IMR-90 (cell line): ENCODE measurements around the gene NTPCR. TPM values are rescaled to one million over a fixed set of nuclear protein-coding genes. Genes with fewer than 3 reads are reported as not detected.
A peak's percentile ranks its signal among the peaks of the same experiment; 100 is the strongest.

Source experiments
- ATAC-seq: fragments of 200-7000 bp; cut with Tn5 transposase; 2 replicates; pipeline ENCODE4 v1.9.1; 2020; ENCODE audit warnings: low read depth, mild to moderate bottlenecking, moderate library complexity
- BruUV-seq: library from RNA; stranded (reverse); fragments of 400-500 nt; replicated peaks from 2 replicates; lab custom pipeline; 2021; lab: Mats Ljungman, UMichigan
- CTCF ChIA-PET: fragments of 300-600 bp; formaldehyde crosslinking; extraction: SDS; loops from one replicate; lab custom pipeline; 2021; ENCODE audit warnings: antibody characterized with exemption; lab: Yijun Ruan, JAX
- POLR2A ChIA-PET: fragments of 300-600 bp; sonication (Branson Sonifier 250); formaldehyde crosslinking; loops from one replicate; lab custom pipeline; 2022; ENCODE audit warnings: antibody characterized with exemption; ENCODE audit not compliant: unreplicated experiment; lab: Charles Lee
- DNase-seq: peaks from one replicate; pipeline ENCODE4 v3.0.0; 2013
- H2AFZ ChIP-seq: replicated peaks from 2 replicates; pipeline ENCODE3; 2013; ENCODE audit warnings: low read length, mild to moderate bottlenecking; ENCODE audit not compliant: poor library complexity
- H2AK5ac ChIP-seq: 2 replicates; pipeline ENCODE4 v1.6.1; 2013; ENCODE audit warnings: low read depth, low read length, inconsistent platforms
- H2AK9ac ChIP-seq: replicated peaks from 2 replicates; pipeline ENCODE3; 2013; ENCODE audit warnings: mild to moderate bottlenecking, low read depth, low read length, moderate library complexity; ENCODE audit not compliant: poor library complexity
- H2BK120ac ChIP-seq: 2 replicates; pipeline ENCODE4 v1.6.1; 2013; ENCODE audit warnings: low read depth, low read length, inconsistent platforms
- H2BK15ac ChIP-seq: 3 replicates; pipeline ENCODE4 v1.6.1; 2013; ENCODE audit warnings: low read depth, low read length, inconsistent platforms
- H2BK20ac ChIP-seq: 2 replicates; pipeline ENCODE4 v1.6.1; 2013; ENCODE audit warnings: low read depth, mild to moderate bottlenecking, inconsistent platforms, low read length, moderate library complexity
- H2BK5ac ChIP-seq: 2 replicates; pipeline ENCODE4 v1.6.1; 2013; ENCODE audit warnings: mild to moderate bottlenecking, low read depth, low read length, inconsistent platforms; ENCODE audit not compliant: poor library complexity, severe bottlenecking
- H3K14ac ChIP-seq: replicated peaks from 2 replicates; pipeline ENCODE4 v1.6.1; 2013; ENCODE audit warnings: low read depth, low read length, inconsistent platforms
- H3K18ac ChIP-seq: 2 replicates; pipeline ENCODE4 v1.6.1; 2013; ENCODE audit warnings: low read depth, low read length, control low read depth
- H3K23ac ChIP-seq: 2 replicates; pipeline ENCODE4 v1.6.1; 2013; ENCODE audit warnings: low read depth, low read length, inconsistent platforms
- H3K27ac ChIP-seq: 2 replicates; pipeline ENCODE4 v1.5.1; 2013; ENCODE audit warnings: mild to moderate bottlenecking, control low read depth, low read length; ENCODE audit not compliant: insufficient read depth
- H3K27me3 ChIP-seq: 2 replicates; pipeline ENCODE4 v1.6.1; 2013; ENCODE audit warnings: low read length; ENCODE audit not compliant: control insufficient read depth, insufficient read depth
- H3K36me3 ChIP-seq: 2 replicates; pipeline ENCODE4 v1.6.1; 2013; ENCODE audit warnings: low read length, mixed read lengths; ENCODE audit not compliant: control insufficient read depth, insufficient read depth
- H3K4ac ChIP-seq: 2 replicates; pipeline ENCODE4 v1.6.1; 2013; ENCODE audit warnings: low read depth, low read length, inconsistent platforms
- H3K4me1 ChIP-seq: 2 replicates; pipeline ENCODE4 v1.6.1; 2013; ENCODE audit warnings: low read length, mixed read lengths; ENCODE audit not compliant: control insufficient read depth, insufficient read depth
- H3K4me2 ChIP-seq: 2 replicates; pipeline ENCODE4 v1.6.1; 2013; ENCODE audit warnings: low read depth, mild to moderate bottlenecking, control low read depth, low read length, moderate library complexity
- H3K4me3 ChIP-seq: 2 replicates; pipeline ENCODE4 v1.5.1; 2013; ENCODE audit warnings: low read depth, mild to moderate bottlenecking, control low read depth, low read length, moderate library complexity; ENCODE audit not compliant: insufficient read depth
- H3K56ac ChIP-seq: 2 replicates; pipeline ENCODE4 v1.6.1; 2013; ENCODE audit warnings: low read length, inconsistent platforms; ENCODE audit not compliant: insufficient read depth; ENCODE audit errors: extremely low read depth
- H3K79me1 ChIP-seq, 2 experiments: 2 replicates each; pipeline ENCODE4 v1.6.1; 2013; ENCODE audit warnings: low read length in 2 of 2, inconsistent platforms in 1 of 2, low read depth in 1 of 2
- H3K9ac ChIP-seq: 2 replicates; pipeline ENCODE4 v1.6.1; 2013; ENCODE audit warnings: low read depth, low read length, control low read depth
- H3K9me1 ChIP-seq: 2 replicates; pipeline ENCODE4 v1.6.1; 2013; ENCODE audit warnings: low read length, inconsistent platforms; ENCODE audit not compliant: insufficient read depth
- H3K9me3 ChIP-seq: 2 replicates; pipeline ENCODE4 v1.6.1; 2013; ENCODE audit warnings: low read length; ENCODE audit not compliant: control insufficient read depth, insufficient read depth
- H4K20me1 ChIP-seq: 2 replicates; pipeline ENCODE4 v1.6.1; 2013; ENCODE audit warnings: low read length, inconsistent platforms; ENCODE audit not compliant: insufficient read depth
- H4K5ac ChIP-seq: 2 replicates; pipeline ENCODE4 v1.6.1; 2013; ENCODE audit warnings: mild to moderate bottlenecking, low read depth, low read length, control low read depth
- H4K8ac ChIP-seq, 2 experiments: 2 replicates each; pipeline ENCODE4 v1.6.1; 2013; ENCODE audit warnings: low read depth in 2 of 2, low read length in 2 of 2, control low read depth in 1 of 2, inconsistent platforms in 1 of 2
- H4K91ac ChIP-seq: 2 replicates; pipeline ENCODE4 v1.6.1; 2013; ENCODE audit warnings: low read depth, low read length, inconsistent platforms; ENCODE audit not compliant: insufficient read depth
- BHLHE40 ChIP-seq: fragments of 150-350 bp; IDR thresholded peaks from 2 replicates; pipeline ENCODE4 v1.6.1; 2016; ENCODE audit warnings: mild to moderate bottlenecking, low read depth, low read length
- CHD1 ChIP-seq: IDR thresholded peaks from 2 replicates; pipeline ENCODE4 v1.6.1; 2012; ENCODE audit warnings: low read depth, low read length, improper control_type of control experiment
- ELK1 ChIP-seq: fragments of 150-350 bp; IDR thresholded peaks from 2 replicates; pipeline ENCODE4 v1.6.1; 2016; ENCODE audit warnings: low read depth, mild to moderate bottlenecking, low read length, moderate library complexity, borderline replicate concordance
- RCOR1 ChIP-seq: IDR thresholded peaks from 2 replicates; pipeline ENCODE4 v1.6.1; 2012; ENCODE audit warnings: mild to moderate bottlenecking, low read length, improper control_type of control experiment; ENCODE audit not compliant: insufficient replicate concordance
- RFX5 ChIP-seq: IDR thresholded peaks from 2 replicates; pipeline ENCODE4 v1.8.0; 2012; ENCODE audit warnings: low read depth, mild to moderate bottlenecking, low read length, moderate library complexity
- WGBS, 2 experiments: methylation state at CpG; one replicate each; pipeline versions ENCODE4 v1.1.5 to v1.1.7; 2013; ENCODE audit warnings: missing lambda C conversion rate in 2 of 2; ENCODE audit not compliant: insufficient read length in 1 of 2; ENCODE audit errors: extremely low coverage in 2 of 2; 5-methylcytosine and 5-hydroxymethylcytosine counted together
- dilution Hi-C: fragments of 300-500 bp; cut with HindIII; formaldehyde crosslinking; loops from one replicate; pipeline ENCODE4 v1.14.3; 2018; ENCODE audit warnings: low sequenced_read_pairs; ENCODE audit not compliant: unreplicated experiment
- in situ Hi-C: fragments of 300-500 bp; cut with MboI; formaldehyde crosslinking; loops from 3 replicates; pipeline ENCODE4 v1.14.3; 2019; ENCODE audit warnings: low sequenced_read_pairs, inconsistent platforms, mixed read lengths
- intact Hi-C: fragments of 100-400 bp; cut with micrococcal nuclease; formaldehyde crosslinking; loops from 2 replicates; pipeline ENCODE4 v1.10.0; 2022
- polyA plus RNA-seq, 3 experiments: library from polyadenylated mRNA; depleted of rRNA; stranded (reverse); fragments of >200 nt; gene quantifications; 2 replicates each; pipeline ENCODE4 v1.2.3, GENCODE V29; 2012; ENCODE audit warnings: low replicate concordance in 1 of 3
- total RNA-seq: library from RNA; depleted of rRNA; stranded (reverse); fragments of >200 nt; gene quantifications from 2 replicates; pipeline ENCODE4 v1.2.3, GENCODE V29; 2012
- TF ChIP-seq, protein P1 (sequence below): fragments of 150-350 bp; IDR thresholded peaks from 2 replicates; pipeline ENCODE4 v1.6.1; 2017; ENCODE audit warnings: mild to moderate bottlenecking, antibody characterized with exemption, low read length, low read depth

Gene NTPCR
- total and polyA plus RNA-seq, 2 of the 4 experiments (the other 2 are of a cell fraction), result 13.3 to 16.5 TPM

DNA sequence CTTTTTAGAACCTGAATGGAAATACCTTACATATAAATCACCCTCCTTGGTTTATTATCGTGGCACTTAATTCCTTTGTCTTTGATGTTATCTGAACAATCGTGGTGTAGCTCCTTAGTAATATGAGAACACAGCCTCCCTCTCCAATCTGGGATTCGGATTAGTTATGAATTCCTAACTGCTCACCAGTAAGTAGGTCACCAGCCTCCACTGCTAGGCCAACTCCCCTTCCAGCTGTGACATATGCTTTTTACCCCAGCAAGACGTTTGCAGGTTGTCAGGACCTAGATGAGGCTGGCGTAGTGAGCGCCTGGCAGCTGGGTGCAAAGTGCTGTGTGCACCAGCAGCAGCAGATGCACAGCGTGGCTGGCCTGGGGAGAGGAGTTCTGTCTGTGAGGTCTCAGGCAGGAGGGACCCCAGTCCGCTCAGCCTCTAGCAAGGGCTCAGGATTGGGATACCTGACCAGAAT, 38.2 kb downstream of the NTPCR start:
- Histone ChIP-seq H3K27me3 (no peaks in the 10 kb centered on the region), H2AK9ac (peak overlapping the region; percentile 85), H3K9ac (no peak overlapping the region), H3K56ac (no peak overlapping the region), H2AK5ac (peak overlapping the region; percentile 13), H3K36me3 (peaks cover 17% of the 10 kb centered on the region; the same call in 1 of the 2 replicates), H3K4ac (no peak overlapping the region), H2BK120ac (no peak overlapping the region), H2AFZ (peak overlapping the region; percentile 34), H4K91ac (no peak overlapping the region), H3K4me2 (no peak overlapping the region), H4K5ac (no peak overlapping the region), H2BK20ac (no peak overlapping the region), H3K9me1 (0 out of 2 replicates have a peak, but pooled peaks cover 3% of the 10 kb centered on the region), H3K18ac (no peak overlapping the region), H4K20me1 (no peaks in the 10 kb centered on the region), H3K9me3 (peaks cover 2% of the 10 kb centered on the region; the same call in 1 of the 2 replicates), H3K27ac (no peak overlapping the region), H2BK15ac (no peak overlapping the region), H3K79me1 (no peaks in the 10 kb centered on the region), H3K23ac (no peak overlapping the region), H3K4me3 (no peak overlapping the region), H2BK5ac (no peak overlapping the region), H3K4me1 (peaks cover 9% of the 10 kb centered on the region), H4K8ac (no peak overlapping the region), H3K14ac (no peak overlapping the region)
- 100% methylated on average over 2 of the region's 8 CpGs; no CpG with 5 or more reads in 1 of the 2 experiments for WGBS, 2 experiments
- CTCF ChIA-PET, result no interaction called here
- POLR2A ChIA-PET, result no interaction called here
- TF ChIP-seq CHD1 (no peak), RFX5 (no peak), BHLHE40 (no peak), RCOR1 (no peak), ELK1 (no peak)
- TF ChIP-seq, protein P1, sequence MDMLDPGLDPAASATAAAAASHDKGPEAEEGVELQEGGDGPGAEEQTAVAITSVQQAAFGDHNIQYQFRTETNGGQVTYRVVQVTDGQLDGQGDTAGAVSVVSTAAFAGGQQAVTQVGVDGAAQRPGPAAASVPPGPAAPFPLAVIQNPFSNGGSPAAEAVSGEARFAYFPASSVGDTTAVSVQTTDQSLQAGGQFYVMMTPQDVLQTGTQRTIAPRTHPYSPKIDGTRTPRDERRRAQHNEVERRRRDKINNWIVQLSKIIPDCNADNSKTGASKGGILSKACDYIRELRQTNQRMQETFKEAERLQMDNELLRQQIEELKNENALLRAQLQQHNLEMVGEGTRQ, result no peak
- in situ Hi-C loops, result no loop called here
- ATAC-seq (peak; percentile 86), DNase-seq (peak; percentile 82)
- no TSS peak for BruUV-seq
- dilution Hi-C loops, result no loop called here
- intact Hi-C loops, result no loop called here
